ENCODE measurements around the gene CNTLN.
"Not testable (repeated sequence)": the region's sequence is repeated elsewhere in the genome, so short reads cannot be mapped to it uniquely, and the experiment has no call there.

CNTLN gene

GRCh38 chr9:17219261-17219660, 84.4 kb downstream of the CNTLN start:
- Mint-ChIP-seq H3K4me1 (no peaks in the 10 kb centered on the region), H3K36me3 (no peaks in the 10 kb centered on the region), H3K4me3 (no peak overlapping the region), H3K9me3 (peaks cover 3% of the 10 kb centered on the region), H3K27ac (no peak overlapping the region), H3K27me3 (no peaks in the 10 kb centered on the region)
- CTCF ChIA-PET, result no interaction called here
- DNase-seq, result no peak

- no peak for DNase-seq
- H3K27me3 Mint-ChIP-seq, result no peaks in the 10 kb centered on the region
- no peaks in the 10 kb centered on the region for H3K36me3 Mint-ChIP-seq
- H3K4me3 Mint-ChIP-seq, result no peak overlapping the region
- no peaks in the 10 kb centered on the region for H3K4me1 Mint-ChIP-seq
- H3K9me3 Mint-ChIP-seq, result no peaks in the 10 kb centered on the region
- no peak overlapping the region for H3K27ac Mint-ChIP-seq
- CTCF ChIA-PET, result no interaction called here
Observed at GRCh38 chr9:17222932-17223331, 88.1 kb downstream of the CNTLN start.

GRCh38 chr9:17225407-17225806, 90.6 kb downstream of the CNTLN start:
- no peaks in the 10 kb centered on the region for H3K4me1 Mint-ChIP-seq

GRCh38 chr9:17229945-17230560, 95.2 kb downstream of the CNTLN start:
- Mint-ChIP-seq H3K4me1 (no peaks in the 10 kb centered on the region), H3K36me3 (no peaks in the 10 kb centered on the region), H3K27ac (no peak overlapping the region), H3K9me3 (no peaks in the 10 kb centered on the region), H3K4me3 (no peak overlapping the region), H3K27me3 (no peaks in the 10 kb centered on the region)
- DNase-seq, result no peak
- CTCF ChIA-PET, result no interaction called here

More at GRCh38 chr9:17225407-17225806, 90.6 kb downstream of the CNTLN start:
- CTCF ChIA-PET, result no interaction called here
- no peaks in the 10 kb centered on the region for H3K27me3 Mint-ChIP-seq
- H3K4me3 Mint-ChIP-seq, result no peak overlapping the region
- H3K9me3 Mint-ChIP-seq, result no peaks in the 10 kb centered on the region
- no peak for DNase-seq
- H3K36me3 Mint-ChIP-seq, result no peaks in the 10 kb centered on the region
- no peak overlapping the region for H3K27ac Mint-ChIP-seq

GRCh38 chr9:17230646-17231045, 95.8 kb downstream of the CNTLN start:
- Mint-ChIP-seq H3K9me3 (no peaks in the 10 kb centered on the region), H3K4me1 (no peaks in the 10 kb centered on the region), H3K4me3 (no peak overlapping the region), H3K27ac (no peak overlapping the region), H3K27me3 (no peaks in the 10 kb centered on the region), H3K36me3 (no peaks in the 10 kb centered on the region)
- CTCF ChIA-PET, result no interaction called here
- no peak for DNase-seq

GRCh38 chr9:17236147-17236546, 101.3 kb downstream of the CNTLN start:
- CTCF ChIA-PET, result no interaction called here
- DNase-seq, result no peak
- H3K4me3 Mint-ChIP-seq, result no peak overlapping the region
- no peaks in the 10 kb centered on the region for H3K27me3 Mint-ChIP-seq
- no peaks in the 10 kb centered on the region for H3K4me1 Mint-ChIP-seq
- H3K9me3 Mint-ChIP-seq, result peaks cover 4% of the 10 kb centered on the region
- no peak overlapping the region for H3K27ac Mint-ChIP-seq
- H3K36me3 Mint-ChIP-seq, result no peaks in the 10 kb centered on the region

- Mint-ChIP-seq H3K4me3 (no peak overlapping the region), H3K27ac (no peak overlapping the region), H3K27me3 (no peaks in the 10 kb centered on the region), H3K4me1 (no peaks in the 10 kb centered on the region), H3K9me3 (peaks cover 27% of the 10 kb centered on the region), H3K36me3 (no peaks in the 10 kb centered on the region)
- CTCF ChIA-PET, result no interaction called here
- DNase-seq, result no peak
Observed at GRCh38 chr9:17246770-17247169, 111.9 kb downstream of the CNTLN start.

GRCh38 chr9:17251100-17251499, 116.3 kb downstream of the CNTLN start:
- H3K27ac Mint-ChIP-seq, result no peak overlapping the region
- H3K4me3 Mint-ChIP-seq, result no peak overlapping the region
- no peaks in the 10 kb centered on the region for H3K36me3 Mint-ChIP-seq
- DNase-seq, result no peak
- peaks cover 35% of the 10 kb centered on the region for H3K9me3 Mint-ChIP-seq
- CTCF ChIA-PET, result no interaction called here
- no peaks in the 10 kb centered on the region for H3K4me1 Mint-ChIP-seq
- H3K27me3 Mint-ChIP-seq, result no peaks in the 10 kb centered on the region

GRCh38 chr9:17268531-17269188, 133.8 kb downstream of the CNTLN start:
- H3K4me3 Mint-ChIP-seq, CTCF ChIA-PET, H3K27me3 Mint-ChIP-seq, H3K4me1 Mint-ChIP-seq, H3K27ac Mint-ChIP-seq, H3K36me3 Mint-ChIP-seq, DNase-seq, H3K9me3 Mint-ChIP-seq: not testable (repeated sequence)

- Mint-ChIP-seq H3K4me3 (no peak overlapping the region), H3K4me1 (no peaks in the 10 kb centered on the region), H3K9me3 (peaks cover 10% of the 10 kb centered on the region), H3K27ac (no peak overlapping the region), H3K36me3 (no peaks in the 10 kb centered on the region), H3K27me3 (no peaks in the 10 kb centered on the region)
- no peak for DNase-seq
- CTCF ChIA-PET, result no interaction called here
Observed at GRCh38 chr9:17269799-17270198, 135.0 kb downstream of the CNTLN start.

- Mint-ChIP-seq H3K27me3 (no peaks in the 10 kb centered on the region), H3K27ac (no peak overlapping the region), H3K4me3 (no peak overlapping the region), H3K36me3 (no peaks in the 10 kb centered on the region), H3K9me3 (peaks cover 5% of the 10 kb centered on the region), H3K4me1 (no peaks in the 10 kb centered on the region)
- CTCF ChIA-PET, result no interaction called here
- DNase-seq, result no peak
Observed at GRCh38 chr9:17272536-17272935, 137.7 kb downstream of the CNTLN start.

- Mint-ChIP-seq H3K27me3 (no peaks in the 10 kb centered on the region), H3K4me3 (no peak overlapping the region), H3K4me1 (no peaks in the 10 kb centered on the region), H3K27ac (no peak overlapping the region), H3K9me3 (peaks cover 13% of the 10 kb centered on the region), H3K36me3 (no peaks in the 10 kb centered on the region)
- CTCF ChIA-PET, result no interaction called here
- DNase-seq, result no peak
Observed at GRCh38 chr9:17280350-17281012, 145.6 kb downstream of the CNTLN start.

- peaks cover 28% of the 10 kb centered on the region for H3K9me3 Mint-ChIP-seq
- H3K4me3 Mint-ChIP-seq, result not testable (repeated sequence)
Observed at GRCh38 chr9:17290673-17291072, 155.8 kb downstream of the CNTLN start.

GRCh38 chr9:17291766-17292165, 156.9 kb downstream of the CNTLN start:
- no peak for DNase-seq
- H3K4me1 Mint-ChIP-seq, result no peaks in the 10 kb centered on the region
- H3K27me3 Mint-ChIP-seq, result no peaks in the 10 kb centered on the region
- H3K4me3 Mint-ChIP-seq, result no peak overlapping the region
- no peak overlapping the region for H3K27ac Mint-ChIP-seq
- H3K9me3 Mint-ChIP-seq, result peaks cover 32% of the 10 kb centered on the region
- H3K36me3 Mint-ChIP-seq, result no peaks in the 10 kb centered on the region
- CTCF ChIA-PET, result no interaction called here

More at GRCh38 chr9:17290673-17291072, 155.8 kb downstream of the CNTLN start:
- H3K27ac Mint-ChIP-seq, H3K36me3 Mint-ChIP-seq, DNase-seq, H3K4me1 Mint-ChIP-seq, CTCF ChIA-PET, H3K27me3 Mint-ChIP-seq: not testable (repeated sequence)

GRCh38 chr9:17293685-17294084, 158.8 kb downstream of the CNTLN start:
- Mint-ChIP-seq H3K27ac (no peak overlapping the region), H3K27me3 (no peaks in the 10 kb centered on the region), H3K4me1 (no peaks in the 10 kb centered on the region), H3K9me3 (peaks cover 32% of the 10 kb centered on the region), H3K4me3 (no peak overlapping the region), H3K36me3 (no peaks in the 10 kb centered on the region)
- CTCF ChIA-PET, result no interaction called here
- no peak for DNase-seq
